ENCODE data around the gene PLCXD1. TPM values are rescaled to one million over a fixed set of nuclear protein-coding genes. Genes with fewer than 3 reads are reported as not detected.
"Not testable (repeated sequence)": the region's sequence is repeated elsewhere in the genome, so short reads cannot be mapped to it uniquely, and the experiment has no call there.

The PLCXD1 gene
- total and polyA plus RNA-seq, 7 donors, result 2.5 to 29.8 (median 5.1) TPM

GRCh38 chrX:298993-299392 is 17.8 kb downstream of the PLCXD1 start:
- intact Hi-C loops (cut with DNase I), result no loop called here

GRCh38 chrX:300334-300733 is 19.2 kb downstream of the PLCXD1 start:
- no peaks in the 10 kb centered on the region for H3K4me1 ChIP-seq
- intact Hi-C loops (cut with DNase I), result no loop called here
- H3K27me3 ChIP-seq, result no peaks in the 10 kb centered on the region
- no peak for DNase-seq
- peaks cover 0 to 63% (median 12%) of the 10 kb centered on the region in 4 donors for H3K36me3 ChIP-seq
- 94 to 96% methylated on average over 8 of the region's 8 CpGs for WGBS, 2 donors
- no peaks in the 10 kb centered on the region for H3K9me3 ChIP-seq
- no peak overlapping the region for H3K4me3 ChIP-seq
- TF ChIP-seq CTCF (IDR thresholded peaks at IDR 0.05) (no peak), POLR2AphosphoS5 (IDR thresholded peaks at IDR 0.05) (no peak), EP300 (IDR thresholded peaks at IDR 0.05) (no peak), POLR2A (IDR thresholded peaks at IDR 0.05) (no peak)
- no peak overlapping the region for H3K27ac ChIP-seq

More at GRCh38 chrX:298993-299392, 17.8 kb downstream of the PLCXD1 start:
- no peak overlapping the region for H3K4me3 ChIP-seq
- H3K9me3 ChIP-seq, result no peaks in the 10 kb centered on the region
- DNase-seq, result peak; percentile 66
- H3K27ac ChIP-seq, result no peak overlapping the region
- H3K4me1 ChIP-seq, result no peaks in the 10 kb centered on the region
- WGBS, 2 donors, result 97% methylated on average over 36 of the region's 36 CpGs
- TF ChIP-seq CTCF (IDR thresholded peaks at IDR 0.05) (no peak), EP300 (IDR thresholded peaks at IDR 0.05) (no peak), POLR2AphosphoS5 (IDR thresholded peaks at IDR 0.05) (no peak), POLR2A (IDR thresholded peaks at IDR 0.05) (no peak)
- no peaks in the 10 kb centered on the region for H3K27me3 ChIP-seq
- H3K36me3 ChIP-seq, result peaks cover 0 to 56% (median 6%) of the 10 kb centered on the region in 4 donors

- WGBS, 2 donors, result 91 to 95% methylated on average over 19 of the region's 19 CpGs
- Histone ChIP-seq H3K27me3 (no peaks in the 10 kb centered on the region), H3K4me1 (no peaks in the 10 kb centered on the region), H3K9me3 (no peaks in the 10 kb centered on the region), H3K4me3 (no peak overlapping the region), H3K27ac (no peak overlapping the region), H3K36me3 (peaks cover 18 to 80% (median 30%) of the 10 kb centered on the region in 4 donors)
- intact Hi-C loops (cut with DNase I), result no loop called here
- TF ChIP-seq POLR2AphosphoS5 (IDR thresholded peaks at IDR 0.05), result no peak
- no peak for TF ChIP-seq EP300 (IDR thresholded peaks at IDR 0.05)
- TF ChIP-seq CTCF (IDR thresholded peaks at IDR 0.05), result no peak
- no peak for TF ChIP-seq POLR2A (IDR thresholded peaks at IDR 0.05)
- no peak for DNase-seq
Observed at GRCh38 chrX:302975-303374, 21.8 kb downstream of the PLCXD1 start.

- 98% methylated on average over 12 of the region's 12 CpGs for WGBS, 2 donors
- H3K4me1 ChIP-seq; H3K9me3 ChIP-seq; H3K4me3 ChIP-seq; H3K27ac ChIP-seq; H3K27me3 ChIP-seq; intact Hi-C loops (cut with DNase I): not testable (repeated sequence)
- peak; percentile 43 for DNase-seq
- H3K36me3 ChIP-seq, result peaks cover 18 to 89% (median 44%) of the 10 kb centered on the region in 4 donors
Observed at GRCh38 chrX:305781-306613, 24.8 kb downstream of the PLCXD1 start.

GRCh38 chrX:306614-307251 is 25.6 kb downstream of the PLCXD1 start:
- H3K36me3 ChIP-seq, result peaks cover 18 to 89% (median 47%) of the 10 kb centered on the region in 4 donors
- H3K4me1 ChIP-seq, result not testable (repeated sequence)

More at GRCh38 chrX:306614-307251, 25.6 kb downstream of the PLCXD1 start:
- 96 to 97% methylated on average over 3 of the region's 3 CpGs for WGBS, 2 donors
- H3K27me3 ChIP-seq; H3K9me3 ChIP-seq; H3K4me3 ChIP-seq; intact Hi-C loops (cut with DNase I); H3K27ac ChIP-seq; DNase-seq: not testable (repeated sequence)
